SK-N-SH treated with all-trans-retinoic acid at 6 μM for 48 hours (cell line): ENCODE data around the gene CSNK1G1.

Source experiments
- ATAC-seq: fragments of 200-7000 bp; cut with Tn5 transposase; 3 replicates; pipeline ENCODE4 v1.9.1; 2020; ENCODE audit warnings: mild to moderate bottlenecking, moderate library complexity
- ARNTL ChIP-seq: fragments of 450-650 bp; formaldehyde crosslinking; IDR thresholded peaks from 2 replicates; pipeline ENCODE4 v1.5.0; 2020; ENCODE audit warnings: low read depth, mild to moderate bottlenecking, moderate library complexity, borderline replicate concordance
- BACH2 ChIP-seq: fragments of 250-450 bp; sonication (Bioruptor Pico); IDR thresholded peaks from 2 replicates; pipeline ENCODE4 v1.9.0; 2021; ENCODE audit warnings: mild to moderate bottlenecking, borderline replicate concordance
- CSDC2 ChIP-seq: fragments of 250-450 bp; sonication (Bioruptor Pico); IDR thresholded peaks from 2 replicates; pipeline ENCODE4 v1.5.0; 2020; ENCODE audit warnings: mild to moderate bottlenecking, moderate library complexity
- ESRRG ChIP-seq: fragments of 250-450 bp; sonication (Bioruptor Pico); IDR thresholded peaks from 2 replicates; pipeline ENCODE4 v1.6.1; 2021; ENCODE audit warnings: mild to moderate bottlenecking
- GLIS3 ChIP-seq: fragments of 250-450 bp; sonication (Bioruptor Pico); IDR thresholded peaks from 2 replicates; pipeline ENCODE4 v1.5.0; 2020; ENCODE audit warnings: mild to moderate bottlenecking, moderate library complexity
- ISL1 ChIP-seq: fragments of 250-450 bp; sonication (Bioruptor Pico); IDR thresholded peaks from 2 replicates; pipeline ENCODE4 v2.1.2; 2022; ENCODE audit warnings: mild to moderate bottlenecking, moderate library complexity
- OSR1 ChIP-seq: fragments of 250-450 bp; sonication (Bioruptor Pico); IDR thresholded peaks from 2 replicates; pipeline ENCODE4 v1.8.0; 2022; ENCODE audit warnings: moderate library complexity, mild to moderate bottlenecking, inconsistent platforms
- PPARA ChIP-seq: fragments of 250-450 bp; sonication (Bioruptor Pico); IDR thresholded peaks from 2 replicates; pipeline ENCODE4 v1.5.0; 2020; ENCODE audit warnings: mild to moderate bottlenecking, borderline replicate concordance
- RARB ChIP-seq: fragments of 250-450 bp; sonication (Bioruptor Pico); IDR thresholded peaks from 2 replicates; pipeline ENCODE4 v1.8.0; 2021; ENCODE audit warnings: mild to moderate bottlenecking, moderate library complexity
- SNAI2 ChIP-seq: fragments of 250-450 bp; sonication (Bioruptor Pico); IDR thresholded peaks from 2 replicates; pipeline ENCODE4 v1.5.0; 2020; ENCODE audit warnings: mild to moderate bottlenecking, moderate library complexity
- TCF4 ChIP-seq: fragments of 250-450 bp; sonication (Bioruptor Pico); IDR thresholded peaks from 2 replicates; pipeline ENCODE4 v1.8.0; 2021; ENCODE audit warnings: mild to moderate bottlenecking, moderate library complexity, borderline replicate concordance
- TOX ChIP-seq: fragments of 250-450 bp; sonication (Bioruptor Pico); IDR thresholded peaks from 2 replicates; pipeline ENCODE4 v1.8.0; 2021; ENCODE audit warnings: mild to moderate bottlenecking, moderate library complexity, borderline replicate concordance
- ZC3H10 ChIP-seq: fragments of 250-450 bp; sonication (Bioruptor Pico); IDR thresholded peaks from 2 replicates; pipeline ENCODE4 v1.5.1; 2021; ENCODE audit warnings: mild to moderate bottlenecking, moderate library complexity
- ZFP30 ChIP-seq: fragments of 450-650 bp; formaldehyde crosslinking; IDR thresholded peaks from 2 replicates; pipeline ENCODE4 v1.5.0; 2022; ENCODE audit warnings: mild to moderate bottlenecking, moderate library complexity
- ZNF565 ChIP-seq: fragments of 450-650 bp; formaldehyde crosslinking; conservative IDR thresholded peaks from 2 replicates; pipeline ENCODE4 v1.5.0; 2020; ENCODE audit warnings: low read depth, mild to moderate bottlenecking, moderate library complexity
- ZNF70 ChIP-seq: fragments of 450-650 bp; formaldehyde crosslinking; IDR thresholded peaks from 2 replicates; pipeline ENCODE4 v1.5.0; 2020; ENCODE audit warnings: mild to moderate bottlenecking, moderate library complexity
- ZNF8 ChIP-seq: fragments of 450-650 bp; formaldehyde crosslinking; IDR thresholded peaks from 2 replicates; pipeline ENCODE4 v1.5.0; 2020; ENCODE audit warnings: mild to moderate bottlenecking, moderate library complexity
- TF ChIP-seq, protein P1 (sequence below): fragments of 250-450 bp; sonication (Bioruptor Pico); IDR thresholded peaks from 2 replicates; pipeline ENCODE4 v1.8.0; 2021; ENCODE audit warnings: low read depth, mild to moderate bottlenecking, moderate library complexity, borderline replicate concordance
- TF ChIP-seq, protein P2 (sequence below): fragments of 250-450 bp; sonication (Bioruptor Pico); IDR thresholded peaks from 2 replicates; pipeline ENCODE4 v1.5.0; 2020; ENCODE audit warnings: mild to moderate bottlenecking, moderate library complexity
- TF ChIP-seq, protein P3 (sequence below): fragments of 250-450 bp; sonication (Bioruptor Pico); IDR thresholded peaks from 2 replicates; pipeline ENCODE4 v1.5.1; 2021; ENCODE audit warnings: mild to moderate bottlenecking, moderate library complexity
- TF ChIP-seq, protein P4 (sequence below): fragments of 250-450 bp; sonication (Bioruptor Pico); IDR thresholded peaks from 2 replicates; pipeline ENCODE4 v1.8.0; 2020; ENCODE audit warnings: mild to moderate bottlenecking, moderate library complexity, borderline replicate concordance
- TF ChIP-seq, protein P5 (sequence below): fragments of 250-450 bp; sonication (Bioruptor Pico); IDR thresholded peaks from 2 replicates; pipeline ENCODE4 v1.5.1; 2020; ENCODE audit warnings: low read depth, mild to moderate bottlenecking, moderate library complexity

Gene CSNK1G1

DNA sequence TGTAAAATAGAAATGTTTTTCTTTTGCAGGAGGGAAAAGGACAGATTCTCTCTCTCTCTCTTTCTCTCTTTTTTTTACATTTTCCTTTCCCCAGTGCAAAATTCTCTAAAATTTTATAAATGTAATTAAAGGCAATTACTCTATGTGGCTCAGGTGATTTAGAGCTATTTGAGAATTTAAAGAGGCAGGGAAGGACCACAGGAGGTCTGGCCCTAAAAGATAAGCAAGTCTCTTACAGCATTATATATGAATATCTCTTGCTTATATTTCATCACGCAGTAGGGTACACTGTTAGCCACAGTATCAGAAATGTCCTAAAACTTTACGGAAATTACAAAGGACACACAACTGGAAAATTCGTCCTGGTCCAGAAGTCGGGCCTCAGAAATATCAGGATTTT lies 122.7 kb downstream of the CSNK1G1 start:
- TF ChIP-seq ZNF8 (CRISPR knock-in tag), result no peak
- TF ChIP-seq GLIS3 (CRISPR knock-in tag), result no peak
- TF ChIP-seq, protein P1, sequence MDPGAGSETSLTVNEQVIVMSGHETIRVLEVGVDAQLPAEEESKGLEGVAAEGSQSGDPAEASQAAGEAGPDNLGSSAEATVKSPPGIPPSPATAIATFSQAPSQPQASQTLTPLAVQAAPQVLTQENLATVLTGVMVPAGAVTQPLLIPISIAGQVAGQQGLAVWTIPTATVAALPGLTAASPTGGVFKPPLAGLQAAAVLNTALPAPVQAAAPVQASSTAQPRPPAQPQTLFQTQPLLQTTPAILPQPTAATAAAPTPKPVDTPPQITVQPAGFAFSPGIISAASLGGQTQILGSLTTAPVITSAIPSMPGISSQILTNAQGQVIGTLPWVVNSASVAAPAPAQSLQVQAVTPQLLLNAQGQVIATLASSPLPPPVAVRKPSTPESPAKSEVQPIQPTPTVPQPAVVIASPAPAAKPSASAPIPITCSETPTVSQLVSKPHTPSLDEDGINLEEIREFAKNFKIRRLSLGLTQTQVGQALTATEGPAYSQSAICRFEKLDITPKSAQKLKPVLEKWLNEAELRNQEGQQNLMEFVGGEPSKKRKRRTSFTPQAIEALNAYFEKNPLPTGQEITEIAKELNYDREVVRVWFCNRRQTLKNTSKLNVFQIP (CRISPR knock-in tag), result no peak
- no peak for TF ChIP-seq ZNF565 (CRISPR knock-in tag)
- TF ChIP-seq, protein P2, sequence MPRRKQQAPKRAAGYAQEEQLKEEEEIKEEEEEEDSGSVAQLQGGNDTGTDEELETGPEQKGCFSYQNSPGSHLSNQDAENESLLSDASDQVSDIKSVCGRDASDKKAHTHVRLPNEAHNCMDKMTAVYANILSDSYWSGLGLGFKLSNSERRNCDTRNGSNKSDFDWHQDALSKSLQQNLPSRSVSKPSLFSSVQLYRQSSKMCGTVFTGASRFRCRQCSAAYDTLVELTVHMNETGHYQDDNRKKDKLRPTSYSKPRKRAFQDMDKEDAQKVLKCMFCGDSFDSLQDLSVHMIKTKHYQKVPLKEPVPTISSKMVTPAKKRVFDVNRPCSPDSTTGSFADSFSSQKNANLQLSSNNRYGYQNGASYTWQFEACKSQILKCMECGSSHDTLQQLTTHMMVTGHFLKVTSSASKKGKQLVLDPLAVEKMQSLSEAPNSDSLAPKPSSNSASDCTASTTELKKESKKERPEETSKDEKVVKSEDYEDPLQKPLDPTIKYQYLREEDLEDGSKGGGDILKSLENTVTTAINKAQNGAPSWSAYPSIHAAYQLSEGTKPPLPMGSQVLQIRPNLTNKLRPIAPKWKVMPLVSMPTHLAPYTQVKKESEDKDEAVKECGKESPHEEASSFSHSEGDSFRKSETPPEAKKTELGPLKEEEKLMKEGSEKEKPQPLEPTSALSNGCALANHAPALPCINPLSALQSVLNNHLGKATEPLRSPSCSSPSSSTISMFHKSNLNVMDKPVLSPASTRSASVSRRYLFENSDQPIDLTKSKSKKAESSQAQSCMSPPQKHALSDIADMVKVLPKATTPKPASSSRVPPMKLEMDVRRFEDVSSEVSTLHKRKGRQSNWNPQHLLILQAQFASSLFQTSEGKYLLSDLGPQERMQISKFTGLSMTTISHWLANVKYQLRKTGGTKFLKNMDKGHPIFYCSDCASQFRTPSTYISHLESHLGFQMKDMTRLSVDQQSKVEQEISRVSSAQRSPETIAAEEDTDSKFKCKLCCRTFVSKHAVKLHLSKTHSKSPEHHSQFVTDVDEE (CRISPR knock-in tag), result no peak
- no peak for TF ChIP-seq ARNTL (CRISPR knock-in tag)
- TF ChIP-seq ESRRG (CRISPR knock-in tag), result no peak
- TF ChIP-seq PPARA, result no peak
- no peak for TF ChIP-seq ZFP30 (CRISPR knock-in tag)
- no peak for TF ChIP-seq ISL1 (CRISPR knock-in tag)
- no peak for TF ChIP-seq CSDC2 (CRISPR knock-in tag)
- TF ChIP-seq, protein P3, sequence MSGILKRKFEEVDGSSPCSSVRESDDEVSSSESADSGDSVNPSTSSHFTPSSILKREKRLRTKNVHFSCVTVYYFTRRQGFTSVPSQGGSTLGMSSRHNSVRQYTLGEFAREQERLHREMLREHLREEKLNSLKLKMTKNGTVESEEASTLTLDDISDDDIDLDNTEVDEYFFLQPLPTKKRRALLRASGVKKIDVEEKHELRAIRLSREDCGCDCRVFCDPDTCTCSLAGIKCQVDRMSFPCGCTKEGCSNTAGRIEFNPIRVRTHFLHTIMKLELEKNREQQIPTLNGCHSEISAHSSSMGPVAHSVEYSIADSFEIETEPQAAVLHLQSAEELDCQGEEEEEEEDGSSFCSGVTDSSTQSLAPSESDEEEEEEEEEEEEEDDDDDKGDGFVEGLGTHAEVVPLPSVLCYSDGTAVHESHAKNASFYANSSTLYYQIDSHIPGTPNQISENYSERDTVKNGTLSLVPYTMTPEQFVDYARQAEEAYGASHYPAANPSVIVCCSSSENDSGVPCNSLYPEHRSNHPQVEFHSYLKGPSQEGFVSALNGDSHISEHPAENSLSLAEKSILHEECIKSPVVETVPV (CRISPR knock-in tag), result no peak
- TF ChIP-seq ZC3H10 (CRISPR knock-in tag), result no peak
- TF ChIP-seq TCF4 (CRISPR knock-in tag), result no peak
- no peak for TF ChIP-seq ZNF70 (CRISPR knock-in tag)
- TF ChIP-seq RARB, result no peak
- TF ChIP-seq, protein P4, sequence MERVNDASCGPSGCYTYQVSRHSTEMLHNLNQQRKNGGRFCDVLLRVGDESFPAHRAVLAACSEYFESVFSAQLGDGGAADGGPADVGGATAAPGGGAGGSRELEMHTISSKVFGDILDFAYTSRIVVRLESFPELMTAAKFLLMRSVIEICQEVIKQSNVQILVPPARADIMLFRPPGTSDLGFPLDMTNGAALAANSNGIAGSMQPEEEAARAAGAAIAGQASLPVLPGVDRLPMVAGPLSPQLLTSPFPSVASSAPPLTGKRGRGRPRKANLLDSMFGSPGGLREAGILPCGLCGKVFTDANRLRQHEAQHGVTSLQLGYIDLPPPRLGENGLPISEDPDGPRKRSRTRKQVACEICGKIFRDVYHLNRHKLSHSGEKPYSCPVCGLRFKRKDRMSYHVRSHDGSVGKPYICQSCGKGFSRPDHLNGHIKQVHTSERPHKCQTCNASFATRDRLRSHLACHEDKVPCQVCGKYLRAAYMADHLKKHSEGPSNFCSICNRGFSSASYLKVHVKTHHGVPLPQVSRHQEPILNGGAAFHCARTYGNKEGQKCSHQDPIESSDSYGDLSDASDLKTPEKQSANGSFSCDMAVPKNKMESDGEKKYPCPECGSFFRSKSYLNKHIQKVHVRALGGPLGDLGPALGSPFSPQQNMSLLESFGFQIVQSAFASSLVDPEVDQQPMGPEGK (CRISPR knock-in tag), result no peak
- TF ChIP-seq, protein P5, sequence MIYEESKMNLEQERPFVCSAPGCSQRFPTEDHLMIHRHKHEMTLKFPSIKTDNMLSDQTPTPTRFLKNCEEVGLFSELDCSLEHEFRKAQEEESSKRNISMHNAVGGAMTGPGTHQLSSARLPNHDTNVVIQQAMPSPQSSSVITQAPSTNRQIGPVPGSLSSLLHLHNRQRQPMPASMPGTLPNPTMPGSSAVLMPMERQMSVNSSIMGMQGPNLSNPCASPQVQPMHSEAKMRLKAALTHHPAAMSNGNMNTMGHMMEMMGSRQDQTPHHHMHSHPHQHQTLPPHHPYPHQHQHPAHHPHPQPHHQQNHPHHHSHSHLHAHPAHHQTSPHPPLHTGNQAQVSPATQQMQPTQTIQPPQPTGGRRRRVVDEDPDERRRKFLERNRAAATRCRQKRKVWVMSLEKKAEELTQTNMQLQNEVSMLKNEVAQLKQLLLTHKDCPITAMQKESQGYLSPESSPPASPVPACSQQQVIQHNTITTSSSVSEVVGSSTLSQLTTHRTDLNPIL (CRISPR knock-in tag), result no peak
- no peak for TF ChIP-seq OSR1 (CRISPR knock-in tag)
- ATAC-seq, result no peak

DNA sequence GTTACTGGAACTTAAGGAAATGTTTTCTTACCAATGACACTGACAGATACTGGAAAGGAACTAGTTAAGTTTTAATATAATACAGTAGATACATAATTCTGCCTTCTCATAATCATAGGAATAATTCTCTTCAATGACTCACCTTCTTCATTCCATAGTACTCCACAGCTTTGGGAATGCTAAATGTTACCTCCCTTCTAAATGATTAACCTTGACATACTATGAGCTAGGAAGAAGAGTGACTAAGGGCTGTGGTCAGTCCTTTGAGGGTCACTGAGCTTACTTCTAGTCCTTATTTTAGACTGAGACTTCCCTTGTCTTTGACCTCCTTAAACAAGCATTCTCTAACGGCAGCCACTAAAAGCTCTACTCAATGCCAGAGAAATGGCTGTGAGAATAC lies 123.6 kb downstream of the CSNK1G1 start:
- TF ChIP-seq, protein P4 (CRISPR knock-in tag), result no peak
- no peak for TF ChIP-seq ZNF565 (CRISPR knock-in tag)
- TF ChIP-seq ZNF8 (CRISPR knock-in tag), result no peak
- TF ChIP-seq RARB, result no peak
- TF ChIP-seq BACH2 (CRISPR knock-in tag), result no peak
- peak; percentile 70 for TF ChIP-seq ISL1 (CRISPR knock-in tag)
- TF ChIP-seq ESRRG (CRISPR knock-in tag), result no peak
- no peak for TF ChIP-seq SNAI2 (CRISPR knock-in tag)
- TF ChIP-seq TOX (CRISPR knock-in tag), result peak; percentile 66; the same call in 1 of the 2 replicates
- TF ChIP-seq ZNF70 (CRISPR knock-in tag), result no peak
- TF ChIP-seq, protein P1 (CRISPR knock-in tag), result no peak
- peak; percentile 98 for ATAC-seq
